BE2C (cell line): Measurements from ENCODE around the gene BMPER.

Experiments
- DNase-seq: peaks from one replicate; pipeline ENCODE4 v3.0.0-alpha.2; 2020
- H3K27me3 ChIP-seq: fragments of 250-450 bp; sonication (Bioruptor Pico); 2 replicates; pipeline ENCODE4 v1.5.1; 2020; ENCODE audit warnings: mild to moderate bottlenecking
- H3K36me3 ChIP-seq: fragments of 250-450 bp; sonication (Bioruptor Pico); 2 replicates; pipeline ENCODE4 v1.5.1; 2020; ENCODE audit warnings: mild to moderate bottlenecking
- H3K4me1 ChIP-seq: fragments of 250-450 bp; sonication (Bioruptor Pico); 2 replicates; pipeline ENCODE4 v1.5.1; 2020
- H3K4me3 ChIP-seq: 2 replicates; pipeline ENCODE4 v1.5.1; 2011; ENCODE audit warnings: low read depth, low read length
- H3K9me3 ChIP-seq: fragments of 250-450 bp; sonication (Bioruptor Pico); 2 replicates; pipeline ENCODE4 v1.5.1; 2020
- CTCF ChIP-seq: IDR thresholded peaks from 2 replicates; pipeline ENCODE4 v1.5.1; 2012; ENCODE audit warnings: mild to moderate bottlenecking, low read depth, low read length

BMPER gene

GRCh38 chr7:33881316-33881715, 24.0 kb upstream of the BMPER start:
- Histone ChIP-seq H3K9me3 (no peaks in the 10 kb centered on the region; the same call in 1 of the 2 replicates), H3K27me3 (no peaks in the 10 kb centered on the region; the same call in 1 of the 2 replicates), H3K4me1 (no peaks in the 10 kb centered on the region), H3K4me3 (no peak overlapping the region), H3K36me3 (no peaks in the 10 kb centered on the region)
- TF ChIP-seq CTCF = no peak
- no peak for DNase-seq

GRCh38 chr7:33882040-33882837, 23.1 kb upstream of the BMPER start:
- Histone ChIP-seq H3K4me1 (no peaks in the 10 kb centered on the region), H3K36me3 (no peaks in the 10 kb centered on the region)

GRCh38 chr7:33882950-33883670, 22.2 kb upstream of the BMPER start:
- Histone ChIP-seq H3K4me3 (no peak overlapping the region), H3K9me3 (no peaks in the 10 kb centered on the region; the same call in 1 of the 2 replicates), H3K36me3 (no peaks in the 10 kb centered on the region), H3K4me1 (no peaks in the 10 kb centered on the region), H3K27me3 (no peaks in the 10 kb centered on the region; the same call in 1 of the 2 replicates)
- DNase-seq = no peak
- no peak for TF ChIP-seq CTCF

More at GRCh38 chr7:33882040-33882837, 23.1 kb upstream of the BMPER start:
- Histone ChIP-seq H3K9me3 (no peaks in the 10 kb centered on the region; the same call in 1 of the 2 replicates), H3K27me3 (no peaks in the 10 kb centered on the region; the same call in 1 of the 2 replicates), H3K4me3 (no peak overlapping the region)
- TF ChIP-seq CTCF = no peak
- no peak for DNase-seq

- no peak for DNase-seq
- H3K36me3 ChIP-seq = no peaks in the 10 kb centered on the region
- H3K4me3 ChIP-seq = no peak overlapping the region
- no peaks in the 10 kb centered on the region; the same call in 1 of the 2 replicates for H3K9me3 ChIP-seq
- H3K4me1 ChIP-seq = no peaks in the 10 kb centered on the region
- TF ChIP-seq CTCF = no peak
- no peaks in the 10 kb centered on the region; the same call in 1 of the 2 replicates for H3K27me3 ChIP-seq
Measured at GRCh38 chr7:33883671-33883965, 21.7 kb upstream of the BMPER start.

- DNase-seq = no peak
- TF ChIP-seq CTCF = no peak
- no peak overlapping the region for H3K4me3 ChIP-seq
- no peaks in the 10 kb centered on the region; the same call in 1 of the 2 replicates for H3K9me3 ChIP-seq
- no peaks in the 10 kb centered on the region for H3K36me3 ChIP-seq
- no peaks in the 10 kb centered on the region; the same call in 1 of the 2 replicates for H3K27me3 ChIP-seq
- no peaks in the 10 kb centered on the region for H3K4me1 ChIP-seq
Measured at GRCh38 chr7:33885290-33886148, 19.8 kb upstream of the BMPER start.
